ENCODE results near the gene CNP. TPM values are rescaled to one million over a fixed set of nuclear protein-coding genes. Genes with fewer than 3 reads are reported as not detected.

Gene CNP
- total and polyA plus RNA-seq, 7 donors, result 17.6 to 26.8 (median 21.8) TPM

- H3K4me1 ChIP-seq, result peaks cover 7% of the 10 kb centered on the region
- peak overlapping the region; percentile 46 for H3K27ac ChIP-seq
- TF ChIP-seq, protein P1, sequence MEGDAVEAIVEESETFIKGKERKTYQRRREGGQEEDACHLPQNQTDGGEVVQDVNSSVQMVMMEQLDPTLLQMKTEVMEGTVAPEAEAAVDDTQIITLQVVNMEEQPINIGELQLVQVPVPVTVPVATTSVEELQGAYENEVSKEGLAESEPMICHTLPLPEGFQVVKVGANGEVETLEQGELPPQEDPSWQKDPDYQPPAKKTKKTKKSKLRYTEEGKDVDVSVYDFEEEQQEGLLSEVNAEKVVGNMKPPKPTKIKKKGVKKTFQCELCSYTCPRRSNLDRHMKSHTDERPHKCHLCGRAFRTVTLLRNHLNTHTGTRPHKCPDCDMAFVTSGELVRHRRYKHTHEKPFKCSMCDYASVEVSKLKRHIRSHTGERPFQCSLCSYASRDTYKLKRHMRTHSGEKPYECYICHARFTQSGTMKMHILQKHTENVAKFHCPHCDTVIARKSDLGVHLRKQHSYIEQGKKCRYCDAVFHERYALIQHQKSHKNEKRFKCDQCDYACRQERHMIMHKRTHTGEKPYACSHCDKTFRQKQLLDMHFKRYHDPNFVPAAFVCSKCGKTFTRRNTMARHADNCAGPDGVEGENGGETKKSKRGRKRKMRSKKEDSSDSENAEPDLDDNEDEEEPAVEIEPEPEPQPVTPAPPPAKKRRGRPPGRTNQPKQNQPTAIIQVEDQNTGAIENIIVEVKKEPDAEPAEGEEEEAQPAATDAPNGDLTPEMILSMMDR (IDR thresholded peaks at IDR 0.05), result no peak
- intact Hi-C loops (cut with DNase I), result no loop called here
- H3K4me3 ChIP-seq, result no peak overlapping the region
- peaks cover 20 to 100% of the 10 kb centered on the region in 2 donors for H3K36me3 ChIP-seq (ENCODE audit: insufficient read depth in 1 of 2, low read depth in 1 of 2)
- DNase-seq, result no peak
- H3K9me3 ChIP-seq, result no peaks in the 10 kb centered on the region
- H3K27me3 ChIP-seq (ENCODE audit: insufficient read depth in 3 of 3, low read length in 2 of 3), result no peaks in the 10 kb centered on the region
- ATAC-seq, result peak in 2 of 4 donors; percentile 43 to 59
- WGBS, 3 donors, result 23 to 33% (median 23%) methylated on average over 3 of the region's 3 CpGs
Measured at GRCh38 chr17:41992576-41992975, 26.0 kb downstream of the CNP start.

GRCh38 chr17:41996855-41997164, 30.2 kb downstream of the CNP start:
- H3K36me3 ChIP-seq (ENCODE audit: insufficient read depth in 1 of 2, low read depth in 1 of 2), result peaks cover 7 to 98% of the 10 kb centered on the region in 2 donors
- TF ChIP-seq, protein P1 (IDR thresholded peaks at IDR 0.05), result no peak
- no peak for DNase-seq

GRCh38 chr17:41998497-41998896, 31.9 kb downstream of the CNP start:
- Histone ChIP-seq H3K36me3 (ENCODE audit: insufficient read depth in 1 of 2, low read depth in 1 of 2) (peaks cover 9 to 97% of the 10 kb centered on the region in 2 donors), H3K9me3 (no peaks in the 10 kb centered on the region), H3K27me3 (ENCODE audit: insufficient read depth in 3 of 3, low read length in 2 of 3) (no peaks in the 10 kb centered on the region), H3K4me3 (no peak overlapping the region), H3K27ac (no peak overlapping the region), H3K4me1 (peaks cover 24% of the 10 kb centered on the region)
- intact Hi-C loops (cut with DNase I), result no loop called here
- no peak for DNase-seq
- TF ChIP-seq, protein P1 (IDR thresholded peaks at IDR 0.05), result no peak
- WGBS, 3 donors, result 27 to 40% (median 28%) methylated on average over 2 of the region's 2 CpGs
- ATAC-seq, result no peak

More at GRCh38 chr17:41996855-41997164, 30.2 kb downstream of the CNP start:
- Histone ChIP-seq H3K4me1 (peaks cover 14% of the 10 kb centered on the region), H3K9me3 (no peaks in the 10 kb centered on the region), H3K27me3 (ENCODE audit: insufficient read depth in 3 of 3, low read length in 2 of 3) (no peaks in the 10 kb centered on the region), H3K4me3 (no peak overlapping the region), H3K27ac (no peak overlapping the region)
- intact Hi-C loops (cut with DNase I), result no loop called here
- ATAC-seq, result no peak
- WGBS, 3 donors, result 94 to 96% (median 94%) methylated on average over 2 of the region's 2 CpGs

GRCh38 chr17:42000413-42001133, 34.0 kb downstream of the CNP start:
- Histone ChIP-seq H3K9me3 (no peaks in the 10 kb centered on the region), H3K36me3 (ENCODE audit: insufficient read depth in 1 of 2, low read depth in 1 of 2) (peaks cover 5 to 76% of the 10 kb centered on the region in 2 donors), H3K27ac (peak overlapping the region; percentile 14), H3K27me3 (ENCODE audit: insufficient read depth in 3 of 3, low read length in 2 of 3) (no peaks in the 10 kb centered on the region), H3K4me1 (peaks cover 43% of the 10 kb centered on the region), H3K4me3 (no peak overlapping the region)
- TF ChIP-seq, protein P1 (IDR thresholded peaks at IDR 0.05), result no peak
- ATAC-seq (peak; percentile 42 to 66 (median 56)), DNase-seq (no peak)
- intact Hi-C loops (cut with DNase I), result no loop called here
- 79 to 87% (median 85%) methylated on average over 3 of the region's 3 CpGs for WGBS, 3 donors

DNA sequence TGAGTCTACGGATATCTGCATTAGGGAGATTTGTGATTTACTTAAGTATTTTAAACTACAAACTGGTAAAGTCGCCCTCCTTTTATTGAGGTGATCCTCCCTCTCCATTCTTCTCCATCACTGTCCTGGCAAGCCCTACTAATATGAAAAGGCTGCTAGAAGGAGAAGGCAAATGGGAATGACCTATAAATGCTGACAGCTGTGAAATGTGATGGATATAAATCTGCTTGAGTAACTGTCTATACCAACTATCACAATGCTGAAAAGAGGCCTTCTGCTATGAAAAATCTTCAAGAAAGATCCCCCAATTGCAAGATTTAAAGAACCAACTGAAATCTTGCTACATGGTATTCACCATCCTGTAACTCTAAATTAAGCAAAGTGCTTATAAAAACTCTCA, 35.1 kb downstream of the CNP start:
- Histone ChIP-seq H3K4me3 (no peak overlapping the region), H3K36me3 (ENCODE audit: insufficient read depth in 1 of 2, low read depth in 1 of 2) (peaks cover 4 to 65% of the 10 kb centered on the region in 2 donors), H3K4me1 (peaks cover 50% of the 10 kb centered on the region), H3K27me3 (ENCODE audit: insufficient read depth in 3 of 3, low read length in 2 of 3) (no peaks in the 10 kb centered on the region), H3K27ac (no peak overlapping the region), H3K9me3 (no peaks in the 10 kb centered on the region)
- WGBS, 3 donors, result 91 to 94% (median 94%) methylated on average over 2 of the region's 2 CpGs
- no peak for DNase-seq
- intact Hi-C loops (cut with DNase I), result no loop called here
- ATAC-seq, result no peak
- TF ChIP-seq, protein P1 (IDR thresholded peaks at IDR 0.05), result no peak

Data from psoas muscle (tissue), 8 donors.